D721Med (cell line): ENCODE data around the gene LAPTM4A.
"Not testable (repeated sequence)": the region's sequence is repeated elsewhere in the genome, so short reads cannot be mapped to it uniquely, and the experiment has no call there.

ENCODE experiments used
- DNase-seq: peaks from one replicate; pipeline ENCODE4 v3.0.0; 2011; ENCODE audit warnings: low spot score; ENCODE audit not compliant: insufficient read length
- FAIRE-seq: peaks from 2 replicates; lab custom pipeline; 2011; peaks lifted over from hg19 to GRCh38; lab: Jason Lieb, UNC
- TF ChIP-seq, protein P1 (sequence below): IDR thresholded peaks from 2 replicates; pipeline ENCODE4 v1.5.1; 2012; ENCODE audit warnings: mild to moderate bottlenecking, control low read depth; ENCODE audit not compliant: insufficient read depth; ENCODE audit errors: missing control alignments

The LAPTM4A gene

DNA sequence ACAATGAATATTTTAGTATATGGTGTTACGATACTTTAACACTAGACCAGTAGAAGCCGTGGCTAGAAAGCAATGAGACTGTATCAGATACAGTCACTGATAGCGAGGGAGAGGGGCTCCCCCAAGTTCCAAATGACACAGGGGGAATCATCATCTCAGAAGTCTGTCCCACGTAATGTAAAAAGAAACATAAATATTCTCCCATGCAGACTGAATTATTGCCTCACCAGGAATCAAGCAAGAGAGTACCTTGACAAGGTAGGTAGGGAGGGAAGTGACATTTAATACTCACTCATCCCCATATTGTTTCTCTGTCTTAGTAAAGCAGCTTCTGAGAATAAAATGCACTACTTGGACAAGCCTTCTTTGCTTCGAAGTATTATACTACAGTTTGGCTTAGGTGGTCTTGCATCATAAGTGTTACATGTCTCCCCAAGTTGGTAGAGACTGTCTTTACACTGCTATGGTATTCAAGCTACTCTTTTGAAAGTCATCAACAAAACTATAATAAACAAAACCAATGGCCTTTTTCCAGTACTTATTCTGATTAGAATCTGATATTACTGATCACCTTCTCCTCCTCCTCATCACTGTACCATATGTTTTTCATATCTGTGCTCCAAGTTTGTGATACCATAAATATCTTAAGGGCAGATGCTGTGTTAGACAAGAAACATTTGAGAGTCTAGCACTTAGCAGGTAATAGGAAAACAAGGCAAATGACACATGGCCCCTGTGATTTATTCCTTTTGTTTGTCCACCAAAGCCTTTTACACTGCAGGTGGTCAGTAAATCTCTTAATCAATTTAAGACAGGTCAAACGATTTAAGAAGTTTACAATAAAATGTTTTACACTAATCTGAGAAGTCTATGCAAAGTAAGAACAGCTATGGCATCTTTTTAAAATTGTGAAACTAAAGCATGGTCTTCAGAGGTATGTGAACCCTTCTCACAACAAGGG lies 2.7 kb downstream of the LAPTM4A start:
- FAIRE-seq (no peak), DNase-seq (no peak)
- TF ChIP-seq, protein P1, sequence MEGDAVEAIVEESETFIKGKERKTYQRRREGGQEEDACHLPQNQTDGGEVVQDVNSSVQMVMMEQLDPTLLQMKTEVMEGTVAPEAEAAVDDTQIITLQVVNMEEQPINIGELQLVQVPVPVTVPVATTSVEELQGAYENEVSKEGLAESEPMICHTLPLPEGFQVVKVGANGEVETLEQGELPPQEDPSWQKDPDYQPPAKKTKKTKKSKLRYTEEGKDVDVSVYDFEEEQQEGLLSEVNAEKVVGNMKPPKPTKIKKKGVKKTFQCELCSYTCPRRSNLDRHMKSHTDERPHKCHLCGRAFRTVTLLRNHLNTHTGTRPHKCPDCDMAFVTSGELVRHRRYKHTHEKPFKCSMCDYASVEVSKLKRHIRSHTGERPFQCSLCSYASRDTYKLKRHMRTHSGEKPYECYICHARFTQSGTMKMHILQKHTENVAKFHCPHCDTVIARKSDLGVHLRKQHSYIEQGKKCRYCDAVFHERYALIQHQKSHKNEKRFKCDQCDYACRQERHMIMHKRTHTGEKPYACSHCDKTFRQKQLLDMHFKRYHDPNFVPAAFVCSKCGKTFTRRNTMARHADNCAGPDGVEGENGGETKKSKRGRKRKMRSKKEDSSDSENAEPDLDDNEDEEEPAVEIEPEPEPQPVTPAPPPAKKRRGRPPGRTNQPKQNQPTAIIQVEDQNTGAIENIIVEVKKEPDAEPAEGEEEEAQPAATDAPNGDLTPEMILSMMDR: no peak

DNA sequence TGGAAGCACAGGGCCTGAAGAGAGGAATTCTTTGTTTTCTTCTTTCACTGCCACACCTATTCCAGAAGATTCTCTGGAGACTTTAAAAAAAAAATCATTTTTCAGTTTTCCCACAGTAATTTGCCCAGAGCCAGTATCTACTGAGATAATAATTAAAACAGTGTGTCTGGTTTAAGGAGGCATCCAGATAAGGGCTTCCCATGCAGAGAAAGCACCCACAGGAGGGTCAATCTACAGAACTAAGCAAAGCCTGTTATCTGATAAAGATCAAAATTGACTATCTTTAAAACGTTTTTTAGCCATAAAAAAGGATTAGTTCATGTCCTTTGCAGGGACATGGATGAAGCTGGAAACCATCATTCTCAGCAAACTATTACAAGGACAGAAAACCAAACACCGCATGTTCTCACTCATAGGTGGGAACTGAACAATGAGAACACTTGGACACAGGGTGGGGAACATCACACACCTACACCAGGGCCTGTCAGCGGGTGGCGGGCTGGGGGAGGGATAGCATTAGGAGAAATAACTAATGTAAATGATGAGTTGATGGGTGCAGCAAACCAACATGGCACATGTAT lies 5.6 kb downstream of the LAPTM4A start:
- FAIRE-seq: not testable (repeated sequence)

DNA sequence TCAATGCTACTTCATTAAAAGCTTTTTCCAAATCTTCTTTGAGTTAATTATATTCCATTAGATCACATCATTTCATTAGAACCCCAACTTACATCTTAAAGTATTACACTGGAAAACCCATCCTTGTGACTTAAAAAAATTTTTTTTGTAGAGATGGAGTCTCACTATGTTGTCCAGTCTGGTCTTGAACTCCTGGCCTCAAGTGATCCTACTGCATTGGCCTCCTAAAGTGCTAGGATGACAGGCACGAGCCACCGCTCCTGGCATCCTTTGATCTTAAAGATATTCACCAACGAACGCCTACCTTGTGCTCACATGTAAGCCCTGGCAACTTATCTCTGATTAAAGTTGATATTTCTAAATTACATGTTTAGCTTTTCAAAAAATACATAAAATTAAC lies 6.7 kb downstream of the LAPTM4A start:
- TF ChIP-seq, protein P1: no peak
- FAIRE-seq (no peak), DNase-seq (no peak)

More for the DNA sequence above, 5.6 kb downstream of the LAPTM4A start:
- not testable (repeated sequence) for DNase-seq

DNA sequence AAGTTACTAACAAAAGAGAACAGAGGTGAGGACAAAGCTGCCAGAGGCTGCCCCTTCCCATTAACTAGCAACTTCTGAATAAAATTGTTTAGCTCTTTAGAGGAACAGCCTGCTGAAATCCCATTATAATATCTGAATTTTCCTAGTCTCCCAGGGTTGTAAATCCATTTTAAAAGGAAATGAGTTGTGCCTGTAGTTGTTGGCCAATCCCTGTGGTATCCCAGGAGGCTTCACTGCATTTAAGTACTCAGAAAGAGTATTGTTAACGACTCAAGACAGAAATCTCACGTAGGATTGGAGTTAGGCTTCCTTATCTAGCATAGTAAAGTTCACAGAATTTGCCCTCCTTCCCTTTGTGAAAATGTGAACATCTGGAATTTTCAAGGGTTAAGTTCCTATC lies 8.9 kb downstream of the LAPTM4A start:
- TF ChIP-seq, protein P1: no peak
- FAIRE-seq: no peak
- DNase-seq: no peak

DNA sequence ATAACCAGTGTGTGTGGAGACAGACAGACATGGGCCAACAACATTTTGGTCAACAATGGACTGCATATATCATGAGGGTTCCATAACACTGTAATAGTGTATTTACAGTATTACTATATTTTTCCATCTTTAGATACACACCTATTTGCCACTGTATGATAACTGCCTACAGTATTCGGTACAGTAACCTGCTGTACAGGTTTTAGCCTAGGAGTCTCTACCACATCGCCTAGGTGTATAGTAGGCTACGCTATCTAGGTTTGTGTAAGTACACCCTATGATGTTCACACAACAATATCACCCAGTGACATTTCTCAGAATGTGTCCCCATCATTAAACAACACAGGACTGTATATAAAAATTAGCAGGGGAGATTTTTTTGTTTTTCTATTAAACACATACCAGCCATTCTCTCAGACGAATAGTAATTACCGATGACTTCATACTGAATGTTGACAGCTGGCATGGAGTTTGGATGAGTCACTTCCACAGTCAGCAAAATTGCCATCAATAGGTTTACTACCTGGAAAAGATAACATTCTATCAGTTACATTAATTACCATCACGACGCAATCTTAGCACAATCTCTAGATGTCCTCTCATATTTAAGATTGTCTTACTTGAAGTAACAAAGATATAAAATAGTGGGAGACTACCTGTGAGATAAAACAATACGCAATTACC lies 10.8 kb downstream of the LAPTM4A start:
- DNase-seq: no peak
- no peak for FAIRE-seq
- TF ChIP-seq, protein P1: no peak

DNA sequence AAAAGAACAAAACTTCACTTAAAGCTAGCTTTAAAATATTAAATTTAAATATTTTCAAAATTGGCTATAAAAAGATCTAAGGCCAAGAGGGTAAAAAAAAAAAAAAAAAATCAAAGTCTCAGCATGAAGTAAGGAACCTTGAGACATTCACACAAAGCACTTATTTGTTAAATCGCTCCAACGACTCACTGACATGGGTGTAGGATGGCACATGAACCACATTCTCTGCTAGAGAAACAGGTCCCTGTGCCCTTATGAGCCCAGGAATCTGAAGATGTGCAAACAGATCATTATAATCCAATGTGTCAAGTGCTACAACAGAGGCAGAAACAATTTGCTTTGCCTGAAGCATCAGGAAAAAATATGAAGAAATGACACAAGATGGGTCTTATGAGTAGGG lies 13.8 kb downstream of the LAPTM4A start:
- DNase-seq (no peak), FAIRE-seq (no peak)
- TF ChIP-seq, protein P1: no peak

DNA sequence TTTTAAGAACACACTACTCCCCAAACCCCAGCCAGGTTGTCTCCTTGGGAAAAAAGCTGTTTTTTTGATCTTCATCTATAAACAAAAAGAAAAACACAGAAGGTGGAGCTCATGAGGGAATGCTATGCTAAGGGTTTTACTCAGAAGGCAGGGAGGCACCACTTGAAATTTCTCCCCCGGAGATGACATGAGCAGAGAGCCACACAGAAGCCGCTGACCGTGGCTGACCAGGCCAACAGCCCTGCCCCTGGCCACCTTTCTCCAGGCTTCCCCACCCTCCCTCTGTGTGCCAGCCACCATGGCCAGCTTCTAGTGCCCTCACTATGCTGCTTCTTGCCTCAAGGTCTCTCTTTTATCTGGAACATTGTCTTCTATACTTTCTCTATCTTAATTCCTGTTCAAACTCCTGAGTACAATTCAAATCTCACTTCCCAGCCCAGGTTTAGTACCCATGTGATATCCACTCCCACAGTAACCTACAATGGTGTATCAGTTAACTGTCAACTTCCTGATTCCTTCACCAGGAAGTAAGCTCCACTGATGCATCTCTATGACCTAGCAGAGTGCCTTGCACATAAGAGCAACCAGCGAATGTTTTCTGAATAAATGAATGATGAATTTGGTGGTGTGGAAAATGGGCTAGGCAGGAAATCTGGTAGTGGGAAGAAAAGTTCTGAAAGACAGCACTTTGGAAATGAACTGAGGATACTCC lies 15.3 kb downstream of the LAPTM4A start:
- DNase-seq: no peak
- TF ChIP-seq, protein P1: no peak
- FAIRE-seq: no peak
